Measurements from ENCODE around the gene ASPM.
A peak's percentile ranks its signal among the peaks of the same experiment; 100 is the strongest.

The ASPM gene, protein sequence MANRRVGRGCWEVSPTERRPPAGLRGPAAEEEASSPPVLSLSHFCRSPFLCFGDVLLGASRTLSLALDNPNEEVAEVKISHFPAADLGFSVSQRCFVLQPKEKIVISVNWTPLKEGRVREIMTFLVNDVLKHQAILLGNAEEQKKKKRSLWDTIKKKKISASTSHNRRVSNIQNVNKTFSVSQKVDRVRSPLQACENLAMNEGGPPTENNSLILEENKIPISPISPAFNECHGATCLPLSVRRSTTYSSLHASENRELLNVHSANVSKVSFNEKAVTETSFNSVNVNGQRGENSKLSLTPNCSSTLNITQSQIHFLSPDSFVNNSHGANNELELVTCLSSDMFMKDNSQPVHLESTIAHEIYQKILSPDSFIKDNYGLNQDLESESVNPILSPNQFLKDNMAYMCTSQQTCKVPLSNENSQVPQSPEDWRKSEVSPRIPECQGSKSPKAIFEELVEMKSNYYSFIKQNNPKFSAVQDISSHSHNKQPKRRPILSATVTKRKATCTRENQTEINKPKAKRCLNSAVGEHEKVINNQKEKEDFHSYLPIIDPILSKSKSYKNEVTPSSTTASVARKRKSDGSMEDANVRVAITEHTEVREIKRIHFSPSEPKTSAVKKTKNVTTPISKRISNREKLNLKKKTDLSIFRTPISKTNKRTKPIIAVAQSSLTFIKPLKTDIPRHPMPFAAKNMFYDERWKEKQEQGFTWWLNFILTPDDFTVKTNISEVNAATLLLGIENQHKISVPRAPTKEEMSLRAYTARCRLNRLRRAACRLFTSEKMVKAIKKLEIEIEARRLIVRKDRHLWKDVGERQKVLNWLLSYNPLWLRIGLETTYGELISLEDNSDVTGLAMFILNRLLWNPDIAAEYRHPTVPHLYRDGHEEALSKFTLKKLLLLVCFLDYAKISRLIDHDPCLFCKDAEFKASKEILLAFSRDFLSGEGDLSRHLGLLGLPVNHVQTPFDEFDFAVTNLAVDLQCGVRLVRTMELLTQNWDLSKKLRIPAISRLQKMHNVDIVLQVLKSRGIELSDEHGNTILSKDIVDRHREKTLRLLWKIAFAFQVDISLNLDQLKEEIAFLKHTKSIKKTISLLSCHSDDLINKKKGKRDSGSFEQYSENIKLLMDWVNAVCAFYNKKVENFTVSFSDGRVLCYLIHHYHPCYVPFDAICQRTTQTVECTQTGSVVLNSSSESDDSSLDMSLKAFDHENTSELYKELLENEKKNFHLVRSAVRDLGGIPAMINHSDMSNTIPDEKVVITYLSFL (N-terminal part only)

DNA sequence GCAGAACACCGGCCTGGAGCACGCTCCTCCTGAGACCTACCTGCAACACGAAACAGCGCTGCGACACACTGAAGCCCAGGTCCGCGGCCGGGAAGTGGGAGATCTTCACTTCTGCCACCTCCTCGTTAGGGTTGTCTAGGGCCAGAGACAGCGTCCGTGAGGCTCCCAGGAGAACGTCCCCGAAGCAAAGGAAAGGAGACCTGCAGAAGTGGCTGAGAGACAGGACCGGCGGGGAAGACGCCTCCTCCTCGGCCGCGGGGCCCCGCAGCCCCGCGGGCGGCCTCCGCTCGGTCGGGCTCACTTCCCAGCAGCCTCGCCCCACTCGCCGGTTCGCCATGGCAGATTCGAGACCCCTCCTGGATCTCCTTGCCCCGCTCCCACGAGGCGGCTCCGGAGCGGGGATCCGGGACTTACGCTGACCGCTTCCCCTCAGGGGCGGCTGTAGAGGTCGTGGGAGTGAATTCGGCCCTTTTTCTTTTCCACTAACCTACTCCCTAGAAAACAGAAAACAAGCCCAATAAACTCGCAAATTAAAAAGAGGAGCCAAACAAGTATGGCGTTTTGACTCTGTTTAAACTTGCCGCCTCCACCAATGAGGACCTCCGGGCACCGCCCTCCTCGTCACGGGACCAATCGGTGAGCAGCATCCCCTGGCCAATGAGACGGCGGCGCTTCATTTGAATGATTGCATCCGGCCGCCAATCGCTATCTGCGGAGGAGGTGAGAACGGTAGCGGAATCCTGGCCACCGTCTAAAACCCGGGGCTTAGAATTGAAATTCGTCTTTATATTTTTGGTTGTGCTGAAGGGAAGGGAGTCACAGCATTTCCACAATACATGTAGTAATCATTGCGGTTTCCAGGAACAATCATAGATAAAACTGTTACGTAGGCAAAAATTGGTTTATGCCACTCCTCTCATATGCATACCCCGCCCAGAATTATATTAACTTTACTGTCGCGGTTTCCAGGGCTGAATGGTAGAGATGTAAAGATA, at the start of gene ASPM:
ASPM (minus strand) TSS at position 569 of the 995 bp plus-strand sequence; CDS start at position 337, 232 bp downstream.
- peak; percentile 91 to 93 for DNase-seq (ENCODE audit: low read depth in 2 of 2)

DNA sequence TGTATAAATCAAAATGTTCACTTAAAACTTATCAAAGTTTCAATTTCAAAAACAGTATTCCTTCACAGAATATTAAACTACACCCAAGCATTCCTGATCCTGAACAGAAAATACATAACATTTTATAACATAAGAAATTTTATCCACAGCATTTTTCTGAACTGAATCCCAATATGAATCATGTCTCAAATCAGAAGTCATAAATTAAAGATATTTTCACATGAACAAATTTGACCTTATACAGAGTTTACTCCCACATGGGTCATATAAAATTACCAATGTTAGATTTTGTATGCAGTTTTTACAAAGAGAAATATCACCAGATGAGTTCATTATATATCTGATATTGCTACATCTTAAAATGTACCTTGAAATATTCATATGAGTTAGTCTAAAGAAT, 48.6 kb upstream of the ASPM start:
- no peak for DNase-seq (ENCODE audit: low read depth in 2 of 2)

DNA sequence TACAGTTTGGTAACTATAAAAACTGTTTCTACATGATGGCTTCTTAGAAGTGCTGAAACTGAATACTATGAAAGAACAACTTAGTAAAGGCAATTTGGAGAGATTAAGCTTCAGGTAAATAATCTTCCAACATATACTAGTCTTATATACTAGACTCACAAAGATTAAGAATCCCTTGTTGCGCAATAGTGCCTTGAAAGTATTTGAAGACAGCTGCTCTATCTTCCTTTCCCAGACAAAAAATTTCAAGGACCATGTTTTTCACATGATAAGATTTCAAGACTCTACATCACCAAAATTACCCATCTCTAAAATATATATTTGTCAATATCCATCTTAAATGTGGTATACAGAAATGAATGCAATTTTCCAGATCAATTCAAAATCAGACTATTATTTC, 37.7 kb upstream of the ASPM start:
- no peak for DNase-seq (ENCODE audit: low read depth in 2 of 2)

DNA sequence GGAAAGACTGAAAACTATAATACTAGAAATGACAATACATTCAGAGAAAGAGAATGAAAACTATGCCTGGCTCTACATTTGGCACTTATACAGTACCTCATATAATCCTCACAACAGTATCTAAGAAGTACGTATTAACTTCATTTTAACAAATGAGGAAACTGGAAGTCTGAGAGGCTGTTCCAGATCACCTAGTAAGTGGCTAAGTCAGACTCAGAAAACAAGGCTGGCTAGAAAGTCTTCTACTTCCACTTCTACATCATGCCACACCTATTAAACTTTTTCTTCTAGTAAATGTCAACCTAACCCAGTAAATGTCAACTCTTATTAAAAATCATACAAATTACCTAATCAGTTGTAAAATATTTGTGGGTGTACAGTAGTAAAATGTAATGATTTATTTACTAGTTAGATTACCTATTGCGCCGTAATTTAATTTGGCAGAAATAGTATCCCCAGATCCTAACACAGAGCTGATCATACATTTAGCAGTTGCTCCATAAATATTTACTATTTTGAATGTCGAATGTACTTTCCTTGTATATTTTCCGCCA, 36.8 kb upstream of the ASPM start:
- DNase-seq (ENCODE audit: low read depth in 2 of 2), result no peak

DNA sequence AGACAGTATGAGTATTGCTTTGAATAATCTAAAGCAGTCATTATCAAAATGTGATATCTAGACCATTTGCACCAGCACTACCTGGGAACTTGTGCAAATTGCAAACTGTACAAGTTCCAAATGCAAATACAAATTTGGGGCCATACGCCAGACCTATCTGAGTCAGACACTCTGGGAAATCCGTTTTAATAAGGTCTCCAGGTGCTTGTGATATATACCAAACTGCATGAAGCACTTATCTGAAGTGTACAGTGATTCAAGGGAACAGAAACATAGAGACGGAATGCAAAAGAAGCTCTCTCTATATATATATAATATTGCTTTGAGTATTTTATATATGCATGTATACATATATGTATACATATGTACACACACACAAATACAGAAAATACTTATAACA, 36.2 kb upstream of the ASPM start:
- no peak for DNase-seq (ENCODE audit: low read depth in 2 of 2)

DNA sequence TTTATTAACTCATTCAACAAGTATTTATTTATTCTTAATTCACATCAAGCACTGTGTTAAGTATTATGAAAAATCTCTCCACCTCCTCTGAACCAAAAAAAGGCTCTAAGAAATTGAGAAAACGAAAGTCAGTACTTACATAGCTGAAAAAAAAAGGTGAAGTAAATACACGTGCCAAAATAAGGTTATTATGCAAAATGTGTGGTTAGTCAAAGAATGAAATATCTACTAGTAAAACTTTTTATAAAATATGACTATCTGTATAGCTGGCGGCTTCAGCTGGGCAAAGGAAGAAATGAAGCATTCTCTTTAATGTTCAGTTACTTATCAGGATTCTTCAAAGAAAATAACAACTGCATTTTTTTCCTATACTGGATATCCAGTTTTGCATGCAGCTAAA, 35.5 kb upstream of the ASPM start:
- no peak for DNase-seq (ENCODE audit: low read depth in 2 of 2)

DNA sequence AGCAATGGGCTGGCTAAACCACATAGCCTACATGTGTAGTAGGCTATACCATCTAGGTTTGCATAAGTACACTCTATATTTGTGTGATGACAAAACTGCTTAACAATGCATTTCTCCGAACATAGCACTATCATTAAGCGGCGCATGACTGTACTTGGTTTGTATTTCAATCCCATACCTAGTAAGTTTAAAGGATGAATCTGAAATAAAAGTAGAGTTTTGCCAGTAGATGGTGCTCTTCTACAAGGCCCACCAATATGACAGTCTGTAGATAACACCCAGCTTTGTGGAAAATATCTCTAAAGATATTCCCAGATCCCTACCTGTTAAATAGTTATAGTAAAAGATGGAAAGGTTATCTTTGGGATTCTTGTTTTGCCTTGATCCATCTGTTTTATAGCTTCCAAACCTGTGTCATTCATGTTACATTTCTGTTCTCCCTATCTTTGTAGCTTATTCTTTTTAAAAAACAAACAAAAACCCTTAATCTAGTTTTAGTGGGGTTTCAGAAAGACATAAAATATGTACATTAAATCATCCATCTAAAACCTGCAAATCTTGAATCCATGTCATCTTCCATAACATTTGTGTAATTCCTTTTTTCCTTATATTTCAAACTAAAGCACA, 33.9 kb upstream of the ASPM start:
- no peak for DNase-seq (ENCODE audit: low read depth in 2 of 2)

DNA sequence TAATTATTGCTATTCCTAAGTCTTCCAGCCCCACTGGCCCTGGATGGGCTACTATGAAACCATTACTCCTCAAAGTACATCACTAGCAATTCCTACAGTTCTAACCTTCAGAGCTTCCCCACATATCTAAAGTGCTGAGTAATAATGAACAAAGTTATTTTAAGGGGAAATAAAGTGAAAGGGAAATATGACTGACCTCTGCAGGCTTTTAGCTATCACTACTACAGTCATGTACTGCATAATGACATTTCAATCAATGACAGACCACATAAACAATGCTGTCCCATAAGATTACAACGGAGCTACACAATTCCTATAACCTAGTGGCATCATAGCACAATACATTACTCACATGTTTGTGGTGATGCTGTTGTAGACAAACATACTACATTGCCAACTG, 32.5 kb upstream of the ASPM start:
- DNase-seq (ENCODE audit: low read depth in 2 of 2), result no peak

DNA sequence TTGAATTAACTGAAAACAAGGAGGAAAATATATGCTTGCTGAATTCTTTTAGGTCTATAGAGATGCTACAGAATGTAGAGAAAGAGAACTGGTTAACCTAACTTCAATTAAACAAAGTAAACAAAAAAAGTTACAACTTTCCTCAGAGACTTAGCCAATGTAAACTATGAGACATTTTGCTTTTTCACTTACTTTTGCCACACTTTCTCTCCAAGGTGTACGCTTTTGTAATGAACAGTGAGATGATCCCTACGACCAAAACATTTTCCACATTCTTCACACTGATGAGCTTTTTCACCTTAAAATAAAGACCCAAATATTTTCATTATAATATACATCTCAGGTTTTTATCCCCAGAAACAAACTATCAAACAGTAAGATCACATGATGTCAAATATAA, 28.3 kb upstream of the ASPM start:
- no peak for DNase-seq (ENCODE audit: low read depth in 2 of 2)

DNA sequence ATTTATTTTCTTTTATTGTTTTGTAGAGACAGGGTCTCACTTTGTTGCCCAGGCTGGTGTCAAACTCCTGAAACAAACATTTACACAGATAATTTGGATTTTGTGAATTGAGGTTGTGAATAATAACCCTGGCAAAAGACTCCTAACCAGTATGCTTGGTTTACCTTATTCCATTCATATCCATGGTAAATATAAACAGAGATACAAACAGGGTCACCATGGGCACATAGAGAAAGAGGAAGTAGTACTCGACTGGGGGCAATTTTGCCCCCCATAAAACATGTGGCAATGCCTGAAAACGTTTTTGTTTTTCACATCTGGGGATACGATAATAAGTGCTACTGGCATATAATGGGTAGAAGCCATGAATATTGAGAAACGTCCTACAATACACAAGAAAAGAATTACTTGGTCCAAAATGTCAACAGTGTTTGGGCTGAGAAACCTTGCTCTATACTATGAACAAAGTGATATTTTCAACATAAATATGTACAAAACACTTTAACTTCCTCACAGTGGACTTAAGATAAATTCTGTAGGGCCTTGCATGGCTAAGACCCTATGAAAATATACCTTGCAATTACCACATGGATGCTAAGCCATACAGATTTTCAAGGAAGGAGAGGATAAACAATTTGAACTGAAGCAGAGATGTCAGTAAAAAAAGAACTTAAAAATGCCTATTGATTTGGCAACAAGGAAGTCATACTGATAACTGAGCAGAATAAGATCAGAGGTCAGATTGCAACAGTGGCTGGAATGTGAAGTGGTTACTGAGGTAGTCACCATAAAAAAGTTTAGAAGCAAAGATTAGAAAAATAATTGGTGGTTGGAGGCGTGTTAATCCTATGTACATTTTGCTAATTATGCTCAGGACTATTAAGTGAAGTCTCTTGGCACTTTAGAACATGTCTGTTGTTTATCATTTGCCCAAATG, 27.4 kb upstream of the ASPM start:
- DNase-seq (ENCODE audit: low read depth in 2 of 2), result no peak

DNA sequence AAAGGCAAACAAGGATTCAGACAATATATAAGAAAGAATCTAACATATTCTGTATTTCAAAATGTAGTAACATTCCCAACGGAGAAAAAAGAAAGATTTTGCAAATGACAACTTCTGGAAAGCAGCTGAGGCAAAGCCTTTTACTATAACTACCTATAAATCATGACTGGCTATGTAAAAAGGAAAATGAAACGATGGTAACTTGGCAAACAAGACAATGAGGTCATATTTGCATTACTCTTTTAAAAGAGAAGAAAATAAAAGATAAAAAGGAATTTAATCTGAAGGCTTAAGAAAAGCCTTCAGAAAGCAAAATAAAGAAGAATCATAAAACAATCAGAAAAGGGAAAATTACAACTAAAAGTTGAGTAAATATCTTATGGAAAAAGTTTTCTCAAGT, 25.1 kb upstream of the ASPM start:
- DNase-seq (ENCODE audit: low read depth in 2 of 2), result no peak

DNA sequence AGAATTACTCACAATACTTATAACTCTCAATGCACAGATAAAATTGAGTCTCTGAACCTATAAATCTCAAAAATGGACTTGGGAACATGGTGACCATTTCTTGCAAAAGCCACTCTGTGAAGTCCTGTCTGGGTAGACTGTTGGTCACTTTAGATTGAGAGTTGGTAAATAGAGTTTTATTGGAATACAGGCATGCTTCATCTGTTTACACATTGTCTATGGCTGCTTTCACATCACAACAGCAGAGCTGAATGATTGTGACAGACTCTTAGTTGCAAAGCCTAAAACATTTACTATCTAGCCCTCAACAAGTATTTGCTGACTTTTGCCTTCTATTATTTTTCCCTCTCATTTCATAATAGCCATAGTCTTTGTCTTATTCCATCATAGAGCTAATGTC, 24.1 kb upstream of the ASPM start:
- DNase-seq (ENCODE audit: low read depth in 2 of 2), result no peak

DNA sequence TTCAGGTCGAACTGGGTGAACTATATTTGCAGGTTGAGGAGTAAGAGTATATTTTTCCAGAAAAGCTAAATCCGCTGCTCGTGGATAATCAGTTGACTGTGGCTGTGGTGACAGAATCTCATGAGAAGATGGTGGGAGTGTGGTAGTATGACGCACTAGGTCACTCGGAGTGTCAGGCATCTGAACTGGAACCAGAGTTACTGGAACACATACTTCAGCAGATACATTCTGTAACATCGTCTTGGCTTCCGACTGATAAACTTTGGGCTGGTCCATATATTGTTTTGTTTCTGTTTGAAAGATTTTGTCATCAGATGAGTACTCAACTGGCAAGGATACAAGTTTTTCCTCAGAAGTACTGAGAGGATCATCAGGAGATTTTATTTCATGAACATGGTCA, 13.0 kb upstream of the ASPM start:
- DNase-seq (ENCODE audit: low read depth in 2 of 2), result no peak

DNA sequence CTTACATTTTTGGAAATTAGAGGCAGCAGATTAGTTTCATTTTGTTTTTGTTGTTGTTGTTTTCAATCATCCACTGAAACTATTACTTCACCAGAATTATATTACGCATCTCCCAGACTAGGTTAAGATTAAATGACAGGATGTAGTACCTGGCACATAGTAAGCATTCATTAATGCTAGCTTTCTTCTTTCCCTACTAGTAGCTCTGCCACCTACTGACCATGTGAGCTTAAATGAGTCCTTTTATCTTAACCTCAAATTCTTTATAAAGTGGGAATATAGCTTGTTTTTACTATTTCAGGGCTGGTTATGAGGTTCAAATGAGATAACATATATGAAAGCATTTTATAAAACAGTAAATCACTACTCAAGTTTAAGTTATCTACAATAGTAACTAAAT, 10.2 kb upstream of the ASPM start:
- DNase-seq (ENCODE audit: low read depth in 2 of 2), result no peak

DNA sequence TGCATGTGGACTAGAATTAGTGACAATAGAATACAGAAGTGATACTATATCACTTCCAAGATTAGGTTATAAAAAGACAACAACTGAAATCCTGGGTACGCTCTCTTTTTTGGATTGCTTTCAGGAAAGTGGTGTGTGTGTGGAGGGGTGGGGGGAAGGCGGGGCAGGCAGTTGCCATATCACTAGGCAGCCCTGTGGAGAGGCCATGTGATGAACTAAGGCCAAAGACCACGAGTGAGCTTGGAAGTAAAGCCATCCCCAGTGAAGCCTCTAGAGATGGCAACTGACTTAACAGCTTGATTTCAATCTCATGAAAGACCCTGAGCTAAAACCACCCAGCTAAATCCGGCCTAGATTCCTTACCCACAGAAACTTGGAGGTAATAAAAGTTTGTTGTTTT, 6.2 kb upstream of the ASPM start:
- no peak for DNase-seq (ENCODE audit: low read depth in 2 of 2)

DNA sequence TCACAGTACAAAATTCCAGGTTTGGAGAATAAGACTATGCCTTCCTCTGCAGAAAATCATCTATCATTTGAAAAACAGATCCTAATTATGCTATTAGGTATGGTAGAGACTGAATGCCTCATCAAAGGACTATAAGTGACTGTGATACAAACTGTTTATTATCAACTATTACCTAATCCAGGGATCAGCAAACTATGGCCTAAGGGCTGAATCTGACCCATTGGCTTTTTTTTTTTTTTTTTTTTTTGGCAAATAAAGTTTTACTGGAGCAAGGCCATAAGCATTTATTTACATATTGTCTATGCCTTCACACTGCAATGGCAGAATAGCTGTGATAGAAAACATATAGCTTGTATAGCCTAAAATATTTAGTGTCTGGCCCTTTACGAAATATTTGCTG, 4.7 kb upstream of the ASPM start:
- DNase-seq (ENCODE audit: low read depth in 2 of 2), result no peak

DNA sequence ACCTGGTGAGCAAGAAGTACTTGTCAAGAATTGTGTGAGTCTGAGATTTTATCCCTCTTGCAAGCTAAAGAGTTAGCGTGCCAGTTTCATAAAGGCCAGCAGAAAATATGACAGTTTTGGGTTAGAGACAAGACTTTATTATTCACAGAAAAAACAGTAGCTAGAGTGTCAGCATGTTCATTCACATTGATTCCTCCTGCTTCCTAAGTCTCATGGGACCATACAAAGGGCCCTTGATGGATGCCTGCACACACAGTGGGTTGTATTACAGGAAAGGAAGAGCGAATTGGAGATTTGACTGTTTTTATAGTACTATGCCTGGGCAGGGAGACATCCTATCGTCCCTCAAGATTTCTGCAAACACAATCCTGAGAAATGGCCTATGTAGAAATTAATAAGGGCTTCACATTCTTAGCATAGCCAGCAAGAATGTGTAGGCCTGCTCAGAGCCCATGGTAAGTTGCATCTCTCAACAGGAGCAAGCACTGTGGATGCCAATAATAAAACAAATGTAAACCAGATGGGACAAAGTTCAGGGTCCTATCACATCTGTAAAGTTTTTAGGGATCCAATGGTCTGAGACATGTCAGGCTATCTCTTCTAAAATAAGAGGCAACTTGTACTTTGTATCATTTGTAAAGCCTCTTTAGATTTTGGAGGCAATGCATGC, 4.0 kb upstream of the ASPM start:
- DNase-seq (ENCODE audit: low read depth in 2 of 2), result no peak

DNA sequence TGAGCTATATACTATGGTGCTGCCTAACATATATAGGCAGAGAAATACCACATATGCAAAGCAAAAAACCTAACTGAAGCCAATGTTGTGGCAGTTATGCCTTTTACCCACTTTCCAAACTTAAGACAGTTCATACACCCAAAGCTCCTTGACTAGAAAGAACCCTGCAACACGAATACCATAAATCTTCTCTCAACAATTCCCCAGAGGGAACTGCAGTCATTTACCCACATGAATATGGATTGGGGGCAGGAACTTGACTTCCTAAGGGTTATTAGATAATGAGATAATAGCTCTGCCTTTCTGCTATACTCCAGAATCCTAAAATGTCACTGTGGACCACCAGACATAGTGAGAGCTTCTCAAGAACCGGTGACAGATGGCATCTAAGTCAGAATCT, 2.9 kb upstream of the ASPM start:
- no peak for DNase-seq (ENCODE audit: low read depth in 2 of 2)

Data from stimulated activated CD4-positive, alpha-beta T cell treated with anti-CD3 and anti-CD28 coated beads, Interleukin-15, amount 100 ng/mL, for 48 hours (primary cell).